Measurements from ENCODE around the gene MYRFL. TPM values are rescaled to one million over a fixed set of nuclear protein-coding genes. Genes with fewer than 3 reads are reported as not detected.

MYRFL gene
- total RNA-seq, 4 donors from 2014 or later, result 0.48 to 0.68 TPM; not detected in 2

GRCh38 chr12:69981881-69982475, 157.0 kb downstream of the MYRFL start:
- Histone ChIP-seq H3K9me3 (no peaks in the 10 kb centered on the region), H3K4me1 (peaks cover 0 to 1% (median 0%) of the 10 kb centered on the region in 4 donors), H3K36me3 (no peaks in the 10 kb centered on the region), H3K27me3 (no peaks in the 10 kb centered on the region), H3K27ac (no peak overlapping the region), H3K4me3 (no peak overlapping the region)
- intact Hi-C loops (cut with DNase I; ENCODE audit: low total_unique reads), result loop anchor here (5.0 kb wide), 1 partner anchor 155 kb away; the partner anchor contains the start of gene MYRFL
- no peak for DNase-seq
- in situ Hi-C loops (cut with MboI; ENCODE audit: low pct_ligation_motif_present in 1 of 4, low pct_unique_long_range_greater_than_20kb in 1 of 4, low sequenced_read_pairs in 3 of 4), result no loop called here
- no peak for TF ChIP-seq POLR2A (IDR thresholded peaks at IDR 0.05)
- TF ChIP-seq POLR2AphosphoS5 (IDR thresholded peaks at IDR 0.05), result no peak
- no peak for TF ChIP-seq EP300 (IDR thresholded peaks at IDR 0.05; ENCODE audit: low read depth)
- TF ChIP-seq CTCF (IDR thresholded peaks at IDR 0.05), result no peak
- 60 to 68% methylated on average over 5 of the region's 5 CpGs for WGBS, 2 donors (ENCODE audit: low coverage in 1 of 2)

- H3K36me3 ChIP-seq, result no peaks in the 10 kb centered on the region
- in situ Hi-C loops (cut with MboI; ENCODE audit: low pct_ligation_motif_present in 1 of 4, low pct_unique_long_range_greater_than_20kb in 1 of 4, low sequenced_read_pairs in 3 of 4), result no loop called here
- DNase-seq, result no peak
- H3K4me3 ChIP-seq, result no peak overlapping the region
- H3K27ac ChIP-seq, result no peak overlapping the region
- H3K27me3 ChIP-seq, result no peaks in the 10 kb centered on the region
- no peaks in the 10 kb centered on the region for H3K9me3 ChIP-seq
- peaks cover 6 to 23% (median 12%) of the 10 kb centered on the region in 4 donors for H3K4me1 ChIP-seq
- no peak for TF ChIP-seq POLR2AphosphoS5 (IDR thresholded peaks at IDR 0.05)
- TF ChIP-seq POLR2A (IDR thresholded peaks at IDR 0.05), result no peak
- TF ChIP-seq EP300 (IDR thresholded peaks at IDR 0.05; ENCODE audit: low read depth), result no peak
- TF ChIP-seq CTCF (IDR thresholded peaks at IDR 0.05), result no peak
- intact Hi-C loops (cut with DNase I; ENCODE audit: low total_unique reads), result loop anchor here (5.0 kb wide), 1 partner anchor 157 kb away; the partner anchor contains the start of gene MYRFL
- 96 to 100% methylated on average over 5 to 7 of the region's 7 CpGs for WGBS, 2 donors (ENCODE audit: low coverage in 1 of 2)
Measured at GRCh38 chr12:69984241-69984640, 159.2 kb downstream of the MYRFL start.

- peak; percentile 63 for DNase-seq
- WGBS, 2 donors (ENCODE audit: low coverage in 1 of 2), result 90% methylated on average over 4 of the region's 4 CpGs; no CpG with 5 or more reads in 1 of the 2 donors
- intact Hi-C loops (cut with DNase I; ENCODE audit: low total_unique reads) (no loop called here), in situ Hi-C loops (cut with MboI; ENCODE audit: low pct_ligation_motif_present in 1 of 4, low pct_unique_long_range_greater_than_20kb in 1 of 4, low sequenced_read_pairs in 3 of 4) (no loop called here)
- Histone ChIP-seq H3K4me1 (peaks cover 6 to 25% (median 12%) of the 10 kb centered on the region in 4 donors), H3K27me3 (no peaks in the 10 kb centered on the region), H3K4me3 (no peak overlapping the region), H3K9me3 (no peaks in the 10 kb centered on the region), H3K27ac (peak overlapping the region in 2 of 4 donors; percentile 22 to 36), H3K36me3 (no peaks in the 10 kb centered on the region)
- TF ChIP-seq EP300 (IDR thresholded peaks at IDR 0.05; ENCODE audit: low read depth) (no peak), POLR2A (IDR thresholded peaks at IDR 0.05) (no peak), POLR2AphosphoS5 (IDR thresholded peaks at IDR 0.05) (no peak), CTCF (IDR thresholded peaks at IDR 0.05) (peak; percentile 18 to 55 (median 36))
Measured at GRCh38 chr12:69985656-69986055, 160.6 kb downstream of the MYRFL start.

- 84 to 93% methylated on average over 3 of the region's 3 CpGs for WGBS, 2 donors (ENCODE audit: low coverage in 1 of 2)
- H3K36me3 ChIP-seq, result no peaks in the 10 kb centered on the region
- in situ Hi-C loops (cut with MboI; ENCODE audit: low pct_ligation_motif_present in 1 of 4, low pct_unique_long_range_greater_than_20kb in 1 of 4, low sequenced_read_pairs in 3 of 4), result no loop called here
- H3K27ac ChIP-seq, result peak overlapping the region in 2 of 4 donors; percentile 22 to 36
- no peak for TF ChIP-seq CTCF (IDR thresholded peaks at IDR 0.05)
- TF ChIP-seq POLR2A (IDR thresholded peaks at IDR 0.05), result no peak
- TF ChIP-seq POLR2AphosphoS5 (IDR thresholded peaks at IDR 0.05), result no peak
- no peak for TF ChIP-seq EP300 (IDR thresholded peaks at IDR 0.05; ENCODE audit: low read depth)
- H3K4me3 ChIP-seq, result no peak overlapping the region
- H3K4me1 ChIP-seq, result peaks cover 6 to 25% (median 12%) of the 10 kb centered on the region in 4 donors
- intact Hi-C loops (cut with DNase I; ENCODE audit: low total_unique reads), result no loop called here
- H3K27me3 ChIP-seq, result no peaks in the 10 kb centered on the region
- H3K9me3 ChIP-seq, result no peaks in the 10 kb centered on the region
- no peak for DNase-seq
Measured at GRCh38 chr12:69986114-69986513, 161.1 kb downstream of the MYRFL start.
